HG02870 (cell line): Measurements from ENCODE around the gene RNF130.

Source experiments
- ATAC-seq: cut with Tn5 transposase; IDR thresholded peaks from one replicate; pipeline ENCODE4 v1.9.1; 2021; ENCODE audit warnings: mild to moderate bottlenecking, moderate library complexity; ENCODE audit not compliant: unreplicated experiment

RNF130 gene

DNA sequence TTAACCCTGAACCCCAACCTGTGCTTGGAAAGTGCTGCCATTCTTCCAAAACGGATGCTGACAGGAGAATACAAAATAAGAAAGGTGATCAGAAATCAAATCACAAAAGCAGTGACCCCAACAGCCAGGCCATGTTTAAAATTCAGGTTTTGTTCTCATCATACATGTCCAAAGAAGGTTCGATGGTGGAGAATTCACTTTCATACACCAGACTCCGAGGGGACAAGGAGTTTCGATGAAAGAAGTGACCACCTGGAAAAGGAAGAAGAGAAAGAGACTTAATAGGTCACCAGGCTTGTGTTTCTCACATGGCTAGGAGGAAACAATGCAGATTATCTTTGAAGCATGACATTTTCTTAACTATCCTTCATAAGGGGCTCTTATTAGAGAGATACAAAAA, 151.4 kb downstream of the RNF130 start:
- no peak for ATAC-seq

DNA sequence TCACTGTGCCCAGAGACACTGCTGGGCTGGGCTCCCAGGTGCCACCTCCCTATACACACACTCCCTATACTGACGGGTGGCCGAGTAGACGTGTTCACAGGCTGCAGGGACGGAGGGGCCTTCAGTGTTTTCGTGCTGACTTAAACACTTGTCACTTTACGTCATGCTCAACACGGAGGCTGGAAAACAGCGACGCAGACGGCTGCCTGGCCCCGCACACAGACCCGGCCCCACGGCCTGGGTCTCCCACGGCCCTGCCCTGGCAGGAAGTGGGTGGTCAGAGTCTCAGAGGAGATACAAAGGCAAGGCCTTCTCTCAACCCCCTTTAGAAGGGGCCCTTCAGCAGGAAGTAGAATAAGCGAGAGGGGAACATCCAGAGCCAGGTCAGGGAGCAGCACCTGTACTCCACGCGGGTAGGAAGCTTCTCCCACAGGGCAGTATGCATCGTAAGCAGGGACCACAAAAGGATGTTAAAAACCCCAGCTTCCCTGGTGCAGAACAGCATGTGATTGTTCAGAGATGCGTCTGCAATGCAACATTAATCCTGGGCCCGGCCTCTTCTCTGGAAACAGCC, 152.0 kb downstream of the RNF130 start:
- ATAC-seq: no peak

DNA sequence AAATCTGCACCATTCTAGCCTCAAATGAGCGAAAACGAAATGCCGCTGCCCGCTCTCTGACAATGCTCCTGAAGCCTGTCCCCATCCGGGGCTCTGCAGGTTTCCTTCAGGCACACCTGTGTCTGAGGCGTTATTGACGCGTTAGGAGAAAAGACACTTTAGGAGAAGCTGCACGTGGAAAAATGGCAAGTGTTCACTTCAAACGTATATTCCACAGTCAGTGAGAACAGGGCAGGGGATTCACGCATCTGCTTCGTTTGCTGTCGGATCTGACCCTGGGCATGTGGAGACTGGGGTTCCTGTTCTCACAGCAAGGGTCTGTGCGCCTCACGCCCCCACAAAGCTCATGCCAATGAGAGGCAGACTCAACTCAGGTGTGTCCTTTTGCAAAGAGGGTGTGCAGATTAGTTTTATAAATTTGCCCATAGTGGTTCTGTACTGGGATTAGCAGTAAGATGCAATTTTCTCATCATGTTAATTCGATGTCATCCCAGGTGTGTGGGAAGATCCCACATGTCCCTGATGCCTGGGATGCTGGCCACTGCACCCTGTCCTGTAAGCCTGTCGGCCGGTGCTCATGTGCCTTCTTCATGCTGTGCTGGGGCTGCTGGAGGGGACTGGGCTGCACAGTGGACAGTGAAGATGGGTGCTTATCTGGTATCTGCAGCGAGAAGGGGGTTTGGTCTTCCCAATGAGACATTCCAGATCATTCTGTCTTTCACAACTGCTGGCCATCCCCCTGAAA, 152.6 kb downstream of the RNF130 start:
- no peak for ATAC-seq

DNA sequence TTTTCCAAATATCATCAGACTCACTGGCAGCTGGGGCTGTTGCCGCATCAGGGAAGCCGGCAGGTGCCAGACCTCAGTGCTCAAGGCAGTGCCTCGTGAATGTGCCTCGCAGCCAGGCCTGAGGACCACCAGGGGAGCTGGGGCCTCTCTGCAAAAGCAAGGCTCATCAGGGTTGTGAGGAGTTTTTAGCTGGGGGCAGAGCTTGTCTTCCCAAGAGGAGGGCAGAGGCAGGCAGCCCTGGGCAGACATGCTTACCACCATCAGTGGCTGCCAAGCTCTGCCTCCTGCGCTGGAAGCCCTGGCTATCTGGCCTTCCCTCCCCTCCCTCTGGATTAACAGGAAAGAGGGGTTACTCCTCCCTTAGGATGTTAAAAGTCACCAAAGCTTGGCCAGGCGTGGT, 155.0 kb downstream of the RNF130 start:
- no peak for ATAC-seq

GRCh38 chr5:179915406-179915935, 156.1 kb downstream of the RNF130 start:
- no peak for ATAC-seq

- no peak for ATAC-seq
These were observed 157.4 kb downstream of the RNF130 start for GRCh38 chr5:179914032-179914755.

DNA sequence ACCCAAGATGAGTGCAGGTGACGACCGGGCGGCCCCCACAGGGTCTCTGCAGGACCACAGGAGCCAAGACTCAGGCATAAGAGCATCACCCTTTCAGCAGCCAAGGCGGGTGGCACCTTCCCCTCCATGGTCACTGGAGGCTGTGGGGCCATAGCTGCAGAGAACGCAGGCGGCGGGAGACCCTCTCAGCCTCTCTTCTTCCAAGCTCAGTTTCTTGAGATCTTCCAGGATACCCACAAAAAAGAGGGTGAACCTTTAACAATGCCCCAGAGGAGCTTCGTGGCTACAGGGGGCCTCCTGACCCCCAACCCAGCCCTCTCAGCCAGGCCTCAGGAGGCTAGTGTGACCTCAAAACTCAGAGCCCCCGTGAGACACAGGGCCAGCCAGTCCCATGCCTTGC, 158.1 kb downstream of the RNF130 start:
- ATAC-seq: no peak

DNA sequence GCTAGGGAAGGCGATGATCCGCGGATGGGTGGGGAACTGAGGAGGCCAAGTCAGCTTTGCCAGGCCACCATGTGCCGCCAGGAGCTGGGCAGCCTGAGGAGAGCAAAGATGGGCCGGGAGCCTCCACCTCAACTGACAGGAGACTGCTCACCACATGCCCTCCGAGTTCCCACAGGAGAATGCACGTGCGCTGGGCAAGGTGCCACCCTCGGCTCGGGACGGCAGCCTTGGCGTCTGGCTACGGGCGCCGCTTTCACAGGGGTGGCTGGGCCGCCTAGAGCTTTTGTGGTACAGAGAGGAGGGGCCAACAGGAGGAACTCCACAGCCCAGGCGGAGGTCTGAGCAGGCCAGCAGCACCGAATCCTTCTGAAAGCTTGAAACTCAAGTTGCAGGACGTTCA, 158.6 kb downstream of the RNF130 start:
- ATAC-seq: no peak

DNA sequence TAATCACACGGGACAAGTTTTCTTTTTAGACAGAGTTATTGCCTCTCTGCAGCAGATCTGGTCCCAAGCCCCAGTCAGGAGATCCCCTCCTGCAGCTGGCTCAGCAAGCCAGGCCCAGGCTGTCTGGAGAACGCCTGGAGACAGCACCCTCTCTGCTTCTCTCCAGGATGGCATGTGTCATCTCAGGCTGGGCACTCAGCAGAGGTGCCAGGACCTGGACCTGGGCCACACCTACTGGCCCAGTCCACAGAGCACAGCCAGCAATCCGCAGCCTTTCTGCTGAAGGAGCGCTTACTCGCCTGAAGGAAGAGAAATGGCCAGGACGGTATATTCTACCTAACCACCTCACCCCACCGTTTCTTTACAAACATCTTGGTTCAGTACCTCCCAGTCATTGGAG, 159.2 kb downstream of the RNF130 start:
- ATAC-seq: no peak

GRCh38 chr5:179909224-179909623, 162.3 kb downstream of the RNF130 start:
- no peak for ATAC-seq

- no peak for ATAC-seq
These were observed 163.0 kb downstream of the RNF130 start for GRCh38 chr5:179908528-179908927.

DNA sequence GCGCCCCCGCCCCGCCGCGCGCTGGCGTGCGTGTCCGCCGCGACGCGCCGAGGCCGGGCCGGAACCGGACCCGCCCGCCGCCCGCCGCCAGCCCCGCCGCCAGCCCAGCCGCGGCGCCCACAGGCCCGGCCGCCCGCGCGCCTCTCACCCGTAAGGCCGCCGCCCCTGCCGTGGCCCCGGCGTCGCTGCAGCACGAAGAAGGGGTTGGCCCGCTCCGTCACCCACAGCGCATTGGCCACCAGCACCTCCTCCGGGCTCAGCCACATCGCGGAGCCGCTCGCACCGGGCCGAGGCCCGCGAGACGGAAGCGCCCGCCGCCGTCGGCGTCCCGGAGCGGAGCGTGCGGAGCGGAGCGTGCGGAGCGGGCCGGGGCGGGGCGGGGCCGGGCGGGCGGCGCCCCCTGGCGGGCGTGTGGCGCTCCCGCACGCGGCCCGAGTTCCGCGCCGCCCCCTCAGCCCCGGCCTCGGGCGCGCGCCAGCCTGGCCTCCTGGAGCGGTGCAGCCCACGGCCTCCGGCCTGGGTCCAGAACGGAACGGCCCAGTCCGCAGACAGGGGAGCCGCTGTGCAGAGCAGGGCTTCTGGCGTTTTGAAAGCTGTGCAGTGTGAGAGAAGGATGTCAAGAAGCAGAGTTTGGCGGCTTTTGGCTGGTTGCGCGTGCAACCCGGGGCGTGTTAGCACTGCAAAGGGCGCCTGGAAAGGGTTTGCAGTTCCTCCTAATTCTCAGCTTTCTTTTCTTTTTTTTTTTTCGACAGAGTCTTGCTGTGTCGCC, 163.8 kb downstream of the RNF130 start, which contains the start of gene TBC1D9B:
Gene TBC1D9B (minus strand): TSS at position 342 of the 769 bp plus-strand sequence. CDS start 76 bp downstream, at position 266.
- peak; percentile 78 for ATAC-seq

- peak; percentile 21 for ATAC-seq
These were observed 164.6 kb downstream of the RNF130 start for GRCh38 chr5:179906795-179907555.

DNA sequence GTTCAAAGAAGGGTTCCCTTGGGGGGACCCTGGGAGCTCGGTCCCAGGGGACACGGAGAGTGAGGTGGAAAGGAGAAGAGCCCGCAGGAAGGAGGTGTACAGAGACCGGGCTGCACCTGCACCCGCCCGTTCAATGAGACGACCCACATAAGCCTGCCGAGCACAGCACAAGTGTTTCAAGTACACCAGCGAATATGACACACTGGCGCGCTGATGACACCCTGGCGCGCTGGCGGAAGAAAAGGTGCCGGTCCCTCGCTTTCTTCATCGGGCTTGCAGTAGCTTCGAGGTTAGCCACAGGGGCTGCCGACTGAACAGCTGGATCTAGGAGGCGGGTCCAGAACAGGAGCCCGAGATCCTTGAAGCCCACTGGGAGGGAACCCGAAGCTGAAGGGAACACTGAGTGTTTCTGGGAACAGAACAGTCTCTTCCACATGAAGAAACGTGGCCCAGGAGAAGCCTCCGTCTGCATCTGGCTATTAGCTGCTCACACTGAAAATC, 165.2 kb downstream of the RNF130 start:
- ATAC-seq: no peak

DNA sequence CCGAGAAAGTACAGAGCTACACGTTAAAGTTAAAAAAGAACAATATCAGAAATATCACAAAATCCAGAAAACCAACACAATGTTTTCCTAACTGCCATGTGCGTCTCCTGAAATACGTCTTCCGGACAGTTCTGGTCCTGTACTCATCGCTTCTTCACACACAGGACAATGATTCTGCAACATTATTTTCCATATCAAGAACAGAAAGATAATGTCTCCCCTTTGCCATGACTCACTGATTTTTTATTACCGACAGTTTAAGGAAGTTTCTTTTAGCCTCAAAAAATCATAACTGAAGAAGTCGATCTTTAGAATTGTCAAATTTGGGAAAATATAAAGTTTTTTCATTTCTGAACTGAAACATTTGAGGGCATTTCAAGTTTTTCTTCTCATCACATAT, 166.4 kb downstream of the RNF130 start:
- no peak for ATAC-seq
